NT2/D1 (cell line): ENCODE results near the gene MYO5B.

Source experiments
- DNase-seq: peaks from one replicate; pipeline ENCODE4 v3.0.0-alpha.2; 2011; ENCODE audit warnings: low read depth, low spot score
- H3K27me3 ChIP-seq: 2 replicates; pipeline ENCODE4 v1.6.0; 2011; ENCODE audit warnings: mild to moderate bottlenecking; ENCODE audit not compliant: insufficient read length, insufficient read depth
- H3K36me3 ChIP-seq: 2 replicates; pipeline ENCODE4 v1.6.1; 2011; ENCODE audit warnings: mild to moderate bottlenecking, low read length, mixed read lengths; ENCODE audit not compliant: insufficient read depth, insufficient read length
- H3K4me1 ChIP-seq: 2 replicates; pipeline ENCODE4 v1.5.1; 2011; ENCODE audit not compliant: insufficient read depth, insufficient read length
- H3K4me3 ChIP-seq: 2 replicates; pipeline ENCODE4 v1.5.1; 2011; ENCODE audit warnings: low read depth; ENCODE audit not compliant: insufficient read length
- H3K9ac ChIP-seq: 2 replicates; pipeline ENCODE4 v1.6.0; 2011; ENCODE audit warnings: low read depth; ENCODE audit not compliant: insufficient read length
- H3K9me3 ChIP-seq: 2 replicates; pipeline ENCODE4 v1.5.1; 2011; ENCODE audit warnings: mild to moderate bottlenecking, low read length; ENCODE audit not compliant: insufficient read depth
- SUZ12 ChIP-seq: IDR thresholded peaks from 2 replicates; pipeline ENCODE4 v1.6.1; 2011; ENCODE audit not compliant: insufficient read length, insufficient read depth; ENCODE audit errors: extremely low read depth
- YY1 ChIP-seq: IDR thresholded peaks from 2 replicates; pipeline ENCODE4 v1.6.1; 2011; ENCODE audit not compliant: insufficient read length, insufficient read depth
- ZNF274 ChIP-seq: IDR thresholded peaks from 2 replicates; pipeline ENCODE4 v1.6.1; 2011; ENCODE audit warnings: mild to moderate bottlenecking, low read depth, low read length

MYO5B gene

DNA sequence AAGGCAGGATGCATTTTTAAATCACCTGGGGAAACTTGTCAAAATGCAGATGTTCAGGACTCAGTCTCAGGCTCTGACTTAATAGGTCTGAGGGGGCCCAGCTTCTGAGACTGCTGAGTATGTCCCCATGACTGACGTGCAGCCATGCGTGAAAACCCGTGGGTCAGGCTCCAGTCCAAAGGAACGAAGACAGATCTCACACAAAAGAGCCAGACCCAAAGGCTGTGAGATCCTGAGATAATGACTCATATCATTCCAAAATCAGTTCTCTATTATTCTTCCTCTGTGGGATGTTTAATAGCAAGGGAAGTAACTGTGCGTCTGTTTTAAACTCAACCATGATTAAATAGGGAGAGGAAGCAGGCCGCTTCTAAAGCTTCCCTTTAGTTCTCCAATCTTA lies 274.2 kb downstream of the MYO5B start:
- DNase-seq, result no peak
- H3K4me3 ChIP-seq, result no peak overlapping the region
- no peaks in the 10 kb centered on the region for H3K4me1 ChIP-seq
- H3K9me3 ChIP-seq, result no peaks in the 10 kb centered on the region; the same call in 1 of the 2 replicates
- H3K9ac ChIP-seq, result no peak overlapping the region
- TF ChIP-seq YY1, result no peak
- TF ChIP-seq SUZ12, result no peak
- no peak for TF ChIP-seq ZNF274
- H3K36me3 ChIP-seq, result no peaks in the 10 kb centered on the region
- no peaks in the 10 kb centered on the region for H3K27me3 ChIP-seq

- no peaks in the 10 kb centered on the region for H3K4me1 ChIP-seq
- no peak for DNase-seq
- peaks cover 4% of the 10 kb centered on the region for H3K9me3 ChIP-seq
- TF ChIP-seq YY1 (no peak), SUZ12 (no peak), ZNF274 (no peak)
- H3K27me3 ChIP-seq, result no peaks in the 10 kb centered on the region
- no peak overlapping the region for H3K9ac ChIP-seq
- H3K4me3 ChIP-seq, result no peak overlapping the region
- no peaks in the 10 kb centered on the region for H3K36me3 ChIP-seq
These were observed 277.2 kb downstream of the MYO5B start for GRCh38 chr18:49917742-49918141.

DNA sequence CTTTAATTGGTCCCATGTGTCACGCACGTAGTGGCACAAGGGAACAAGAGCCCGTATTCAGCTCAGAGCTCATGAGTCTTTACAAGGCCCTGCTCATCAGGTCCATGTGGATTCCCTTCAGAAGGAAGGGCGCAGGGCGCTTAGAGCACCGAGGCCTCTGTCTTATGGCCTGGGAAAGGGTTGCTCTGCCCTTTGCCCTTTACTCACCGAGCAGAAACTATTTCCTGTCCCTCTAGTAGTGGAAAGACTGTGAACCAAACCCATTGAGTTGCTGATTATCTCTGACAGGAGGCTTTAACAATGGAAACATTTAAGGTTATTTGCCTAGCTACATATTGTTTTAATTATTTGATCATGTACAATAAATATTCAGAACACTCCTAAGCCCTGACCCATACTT lies 279.6 kb downstream of the MYO5B start:
- Histone ChIP-seq H3K4me3 (no peak overlapping the region), H3K9ac (no peak overlapping the region), H3K9me3 (peaks cover 13% of the 10 kb centered on the region), H3K27me3 (no peaks in the 10 kb centered on the region), H3K4me1 (peaks cover 4% of the 10 kb centered on the region), H3K36me3 (no peaks in the 10 kb centered on the region)
- no peak for DNase-seq
- TF ChIP-seq SUZ12, result no peak
- TF ChIP-seq ZNF274, result no peak
- TF ChIP-seq YY1, result no peak

DNA sequence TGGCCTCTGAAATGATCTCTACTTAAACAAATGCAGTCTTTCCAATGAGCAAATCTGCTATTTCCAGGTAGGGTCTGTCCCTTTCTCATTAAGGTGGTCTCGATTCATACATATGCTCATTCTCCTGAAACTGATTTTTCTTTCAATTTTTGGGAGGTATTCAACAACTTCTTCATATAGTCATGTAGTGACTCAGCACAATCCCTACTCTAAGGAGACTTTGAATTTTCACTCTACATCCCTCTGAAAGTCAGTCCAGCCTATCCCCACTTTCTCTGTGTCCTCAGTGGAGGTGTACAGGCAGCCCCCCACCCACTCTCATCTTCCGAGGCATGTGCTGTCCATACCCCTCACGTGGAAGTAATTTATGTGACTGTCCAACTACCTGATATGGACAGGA lies 281.7 kb downstream of the MYO5B start:
- no peak overlapping the region for H3K4me3 ChIP-seq
- no peaks in the 10 kb centered on the region for H3K36me3 ChIP-seq
- H3K9me3 ChIP-seq, result peaks cover 13% of the 10 kb centered on the region
- peaks cover 4% of the 10 kb centered on the region for H3K4me1 ChIP-seq
- TF ChIP-seq SUZ12 (no peak), YY1 (no peak)
- DNase-seq, result no peak
- H3K9ac ChIP-seq, result no peak overlapping the region
- peaks cover 3% of the 10 kb centered on the region for H3K27me3 ChIP-seq

DNA sequence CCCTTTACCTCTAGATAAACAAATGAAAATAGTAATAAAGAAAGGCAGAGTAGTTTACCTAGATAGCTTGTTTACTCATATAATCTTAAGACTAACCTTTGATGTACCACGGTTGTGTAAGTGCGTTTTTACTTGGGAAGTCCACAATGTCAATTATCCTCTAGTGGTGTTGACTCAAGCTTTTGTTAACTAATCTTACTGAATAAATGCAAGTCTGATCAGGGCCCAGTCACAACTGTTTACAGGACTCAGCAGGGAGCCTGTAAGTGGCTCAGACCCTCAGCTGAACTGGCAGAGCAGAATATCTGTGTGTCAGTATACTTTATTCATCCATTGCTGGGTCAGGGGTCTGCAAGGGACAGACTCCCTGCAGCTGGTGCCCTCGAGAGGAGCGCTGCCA lies 283.5 kb downstream of the MYO5B start:
- Histone ChIP-seq H3K36me3 (no peaks in the 10 kb centered on the region), H3K4me3 (no peak overlapping the region), H3K9ac (no peak overlapping the region), H3K9me3 (peaks cover 13% of the 10 kb centered on the region), H3K27me3 (peaks cover 3% of the 10 kb centered on the region), H3K4me1 (peaks cover 9% of the 10 kb centered on the region)
- TF ChIP-seq SUZ12 (no peak), ZNF274 (no peak), YY1 (no peak)
- DNase-seq, result no peak

GRCh38 chr18:49910986-49911385 lies 284.0 kb downstream of the MYO5B start:
- H3K36me3 ChIP-seq, result no peaks in the 10 kb centered on the region
- H3K4me1 ChIP-seq, result peaks cover 9% of the 10 kb centered on the region
- H3K4me3 ChIP-seq, result no peak overlapping the region
- no peak overlapping the region for H3K9ac ChIP-seq
- no peak for TF ChIP-seq SUZ12
- no peak for TF ChIP-seq ZNF274
- no peak for TF ChIP-seq YY1
- DNase-seq, result no peak
- peaks cover 3% of the 10 kb centered on the region for H3K27me3 ChIP-seq
- peaks cover 13% of the 10 kb centered on the region for H3K9me3 ChIP-seq

- TF ChIP-seq ZNF274 (no peak), SUZ12 (no peak), YY1 (no peak)
- H3K27me3 ChIP-seq, result peaks cover 3% of the 10 kb centered on the region
- DNase-seq, result no peak
- H3K36me3 ChIP-seq, result no peaks in the 10 kb centered on the region
- H3K4me1 ChIP-seq, result peaks cover 9% of the 10 kb centered on the region
- no peak overlapping the region for H3K4me3 ChIP-seq
- peaks cover 13% of the 10 kb centered on the region for H3K9me3 ChIP-seq
- no peak overlapping the region for H3K9ac ChIP-seq
These were observed 284.9 kb downstream of the MYO5B start for GRCh38 chr18:49910019-49910418.
